Measurements from ENCODE around the gene GPX4.

GPX4 gene

GRCh38 chr19:1103708-1104310 is at the start of gene GPX4:
GPX4 (plus strand) TSS chr19:1103994; CDS start chr19:1104044, 50 bp downstream.
- peak; percentile 99 for DNase-seq

GRCh38 chr19:1054102-1055027 is 49.4 kb upstream of the GPX4 start:
- DNase-seq, result no peak

- DNase-seq, result no peak
Measured at GRCh38 chr19:1055028-1055425, 48.8 kb upstream of the GPX4 start.

GRCh38 chr19:1055886-1056620 is 47.7 kb upstream of the GPX4 start:
- no peak for DNase-seq

- peak; percentile 53 for DNase-seq
Measured at GRCh38 chr19:1057176-1057855, 46.5 kb upstream of the GPX4 start.

- DNase-seq, result no peak
Measured at GRCh38 chr19:1058112-1058511, 45.7 kb upstream of the GPX4 start.

- DNase-seq, result no peak
Measured at GRCh38 chr19:1060689-1061088, 43.1 kb upstream of the GPX4 start.

- DNase-seq, result no peak
Measured at GRCh38 chr19:1061987-1062386, 41.8 kb upstream of the GPX4 start.

- DNase-seq, result no peak
Measured at GRCh38 chr19:1062387-1063029, 41.3 kb upstream of the GPX4 start.

GRCh38 chr19:1063030-1063908 is 40.5 kb upstream of the GPX4 start:
- peak; percentile 69 for DNase-seq

- no peak for DNase-seq
Measured at GRCh38 chr19:1063909-1064660, 39.7 kb upstream of the GPX4 start.

GRCh38 chr19:1064661-1065605 is 38.9 kb upstream of the GPX4 start:
- peak; percentile 74 for DNase-seq

GRCh38 chr19:1065606-1066109 is 38.1 kb upstream of the GPX4 start:
- DNase-seq, result no peak

GRCh38 chr19:1066251-1066747 is 37.5 kb upstream of the GPX4 start:
- DNase-seq, result no peak

- peak; percentile 80 for DNase-seq
Measured at GRCh38 chr19:1066748-1067340, 37.0 kb upstream of the GPX4 start, which contains the start of gene ARHGAP45. ARHGAP45 (plus strand) TSS chr19:1067167; CDS start chr19:1067406, 239 bp downstream.

GRCh38 chr19:1067341-1067957 is 36.3 kb upstream of the GPX4 start:
- peak; percentile 68 for DNase-seq

- peak; percentile 68 for DNase-seq
Measured at GRCh38 chr19:1068009-1069001, 35.5 kb upstream of the GPX4 start.

All from activated CD4-positive, alpha-beta T cell treated with anti-CD3 and anti-CD28 coated beads, Interleukin-2, amount 50 U/mL, for 1 hour (primary cell).